HL-60 (cell line): Measurements from ENCODE around the gene SHC2.
"Not testable (repeated sequence)": the region's sequence is repeated elsewhere in the genome, so short reads cannot be mapped to it uniquely, and the experiment has no call there.

ENCODE experiments used
- DNase-seq, 2 experiments: peaks; one replicate each; pipeline ENCODE4 v3.0.0-alpha.2; 2010 to 2020; ENCODE audit warnings: low read depth in 1 of 2, low spot score in 1 of 2
- H3K27ac ChIP-seq: fragments of 250-450 bp; sonication (Bioruptor Pico); replicated peaks from 2 replicates; pipeline ENCODE4 v1.5.1; 2020; ENCODE audit warnings: mild to moderate bottlenecking, moderate library complexity
- H3K27me3 ChIP-seq: fragments of 250-450 bp; sonication (Bioruptor Pico); 2 replicates; pipeline ENCODE4 v1.5.1; 2021; ENCODE audit warnings: mild to moderate bottlenecking, moderate library complexity; ENCODE audit not compliant: insufficient read depth, poor library complexity, severe bottlenecking
- H3K4me3 ChIP-seq: replicated peaks from 2 replicates; pipeline ENCODE4 v1.5.1; 2011; ENCODE audit warnings: mild to moderate bottlenecking, control low read depth, low read length; ENCODE audit not compliant: insufficient read depth
- CTCF ChIP-seq: IDR thresholded peaks from one replicate; pipeline ENCODE4 v1.5.1; 2011; ENCODE audit warnings: low read length, control low read depth, inconsistent platforms; ENCODE audit not compliant: insufficient read depth
- GABPA ChIP-seq: IDR thresholded peaks from 2 replicates; pipeline ENCODE4 v1.6.1; 2012; ENCODE audit warnings: low read depth
- POLR2AphosphoS5 ChIP-seq: IDR thresholded peaks from 2 replicates; pipeline ENCODE4 v1.6.1; 2012; ENCODE audit warnings: low read depth
- REST ChIP-seq: IDR thresholded peaks from 2 replicates; pipeline ENCODE4 v1.6.1; 2012; ENCODE audit warnings: low read depth; ENCODE audit not compliant: insufficient replicate concordance
- SPI1 ChIP-seq: IDR thresholded peaks from 2 replicates; pipeline ENCODE4 v1.6.1; 2012; ENCODE audit warnings: low read depth, mild to moderate bottlenecking, borderline replicate concordance

SHC2 gene

GRCh38 chr19:389255-389934, 71.4 kb downstream of the SHC2 start:
- TF ChIP-seq SPI1 (no peak), GABPA (no peak)
- DNase-seq: no peak
- Histone ChIP-seq H3K27me3 (no peaks in the 10 kb centered on the region), H3K27ac (no peak overlapping the region), H3K4me3 (no peak overlapping the region)

- TF ChIP-seq CTCF (no peak), REST (no peak), POLR2AphosphoS5 (no peak), GABPA (no peak), SPI1 (no peak)
- DNase-seq: no peak
- Histone ChIP-seq H3K27ac (no peak overlapping the region), H3K4me3 (no peak overlapping the region), H3K27me3 (peaks cover 6% of the 10 kb centered on the region)
Measured at GRCh38 chr19:388691-389090, 72.1 kb downstream of the SHC2 start.

- no peak overlapping the region for H3K27ac ChIP-seq
- TF ChIP-seq GABPA (no peak), SPI1 (no peak), CTCF (no peak), REST (no peak), POLR2AphosphoS5 (no peak)
- no peak overlapping the region for H3K4me3 ChIP-seq
- peaks cover 8% of the 10 kb centered on the region for H3K27me3 ChIP-seq
- no peak for DNase-seq
Measured at GRCh38 chr19:387777-388176, 73.1 kb downstream of the SHC2 start.

- H3K27me3 ChIP-seq, H3K27ac ChIP-seq, DNase-seq, H3K4me3 ChIP-seq: not testable (repeated sequence)
Measured at GRCh38 chr19:386632-387301, 74.1 kb downstream of the SHC2 start.

- H3K27ac ChIP-seq, H3K27me3 ChIP-seq, DNase-seq, H3K4me3 ChIP-seq: not testable (repeated sequence)
Measured at GRCh38 chr19:386189-386588, 74.6 kb downstream of the SHC2 start.
